CD4-positive, CD25-positive, alpha-beta regulatory T cell (primary cell): ENCODE data around the gene APP. TPM values are rescaled to one million over a fixed set of nuclear protein-coding genes. Genes with fewer than 3 reads are reported as not detected.

ENCODE experiments used
- ATAC-seq, 2 donors: fragments of 150-1000 bp; cut with Tn5 transposase; one replicate each; pipeline ENCODE4 v1.10.0; 2021; ENCODE audit warnings: low read depth in 2 of 2, moderate number of reproducible peaks in 2 of 2, moderate library complexity in 1 of 2
- DNase-seq, 3 donors: peaks; one replicate each; pipeline versions ENCODE4 v3.0.0 to v3.0.0-alpha.2; 2012 to 2022; ENCODE audit warnings: mixed read lengths in 1 of 3
- H3K27ac ChIP-seq: one replicate; pipeline ENCODE4 v1.7.0; 2013; ENCODE audit warnings: mild to moderate bottlenecking, low read length; ENCODE audit not compliant: insufficient read depth, poor library complexity, severe bottlenecking
- H3K27me3 ChIP-seq: one replicate; pipeline ENCODE4 v1.7.0; 2013; ENCODE audit warnings: low read length; ENCODE audit not compliant: control insufficient read depth, insufficient read depth
- H3K36me3 ChIP-seq: one replicate; pipeline ENCODE4 v1.7.0; 2013; ENCODE audit warnings: mild to moderate bottlenecking, low read length, moderate library complexity; ENCODE audit not compliant: control insufficient read depth, insufficient read depth
- H3K4me1 ChIP-seq: 2 replicates; pipeline ENCODE4 v1.7.0; 2013; ENCODE audit warnings: mild to moderate bottlenecking, low read length; ENCODE audit not compliant: insufficient read depth, control insufficient read depth, poor library complexity, severe bottlenecking
- H3K4me3 ChIP-seq: one replicate; pipeline ENCODE4 v1.7.0; 2013; ENCODE audit warnings: low read depth, mild to moderate bottlenecking, low read length, moderate library complexity
- H3K9me3 ChIP-seq, 2 experiments: 1 replicate in 1 of 2; 2 replicates in 1 of 2; pipeline ENCODE4 v1.7.0; 2013; ENCODE audit warnings: low read length in 2 of 2, mild to moderate bottlenecking in 1 of 2, moderate library complexity in 1 of 2; ENCODE audit not compliant: control insufficient read depth in 2 of 2
- H3K27ac Mint-ChIP-seq, 3 donors: one replicate each; pipeline ENCODE4 v1.8.0; 2020 to 2022; ENCODE audit warnings: mild to moderate bottlenecking in 3 of 3, mixed read lengths in 3 of 3, moderate library complexity in 2 of 3
- H3K27me3 Mint-ChIP-seq: one replicate; pipeline ENCODE4 v1.8.0; 2022; ENCODE audit warnings: mild to moderate bottlenecking, mixed read lengths
- H3K36me3 Mint-ChIP-seq: one replicate; pipeline ENCODE4 v1.8.0; 2020; ENCODE audit warnings: mixed read lengths
- H3K4me1 Mint-ChIP-seq, 4 donors: one replicate each; pipeline ENCODE4 v1.8.0; 2020 to 2022; ENCODE audit warnings: mixed read lengths in 4 of 4, mild to moderate bottlenecking in 1 of 4
- H3K4me3 Mint-ChIP-seq, 4 donors: one replicate each; pipeline ENCODE4 v1.8.0; 2020 to 2022; ENCODE audit warnings: mild to moderate bottlenecking in 4 of 4, mixed read lengths in 4 of 4, moderate library complexity in 3 of 4
- H3K9me3 Mint-ChIP-seq, 7 donors: one replicate each; pipeline ENCODE4 v1.8.0; 2020 to 2022; ENCODE audit warnings: mixed read lengths in 7 of 7, mild to moderate bottlenecking in 3 of 7, moderate library complexity in 2 of 7
- polyA plus RNA-seq, 4 donors: library from polyadenylated mRNA; unstranded; fragments of 300-500 nt; fragmentation: Illumina TruSeq; gene quantifications; one replicate each; pipeline ENCODE4 v1.2.3, GENCODE V29; 2021
- total RNA-seq: library from RNA; stranded (reverse); gene quantifications from one replicate; pipeline ENCODE4 v1.2.3, GENCODE V29; 2022

APP gene
- total and polyA plus RNA-seq, 5 donors from 2014 or later: 3.9 to 29.5 (median 7.5) TPM

- H3K4me3 ChIP-seq: no peak overlapping the region
- no peak overlapping the region for H3K4me3 Mint-ChIP-seq
- H3K4me1 Mint-ChIP-seq: no peaks in the 10 kb centered on the region
- H3K27ac Mint-ChIP-seq: peak overlapping the region in 1 of 3 donors; percentile 38
- no peaks in the 10 kb centered on the region for H3K27me3 Mint-ChIP-seq
- H3K27me3 ChIP-seq: no peaks in the 10 kb centered on the region
- no peaks in the 10 kb centered on the region for H3K4me1 ChIP-seq
- no peaks in the 10 kb centered on the region for H3K36me3 ChIP-seq
- no peaks in the 10 kb centered on the region for H3K9me3 ChIP-seq
- H3K9me3 Mint-ChIP-seq: no peaks in the 10 kb centered on the region
- H3K27ac ChIP-seq: no peak overlapping the region
- DNase-seq: no peak
- ATAC-seq: no peak
- no peaks in the 10 kb centered on the region for H3K36me3 Mint-ChIP-seq
Measured at GRCh38 chr21:25912402-25912746, 258.2 kb downstream of the APP start.

- Histone ChIP-seq H3K36me3 (no peaks in the 10 kb centered on the region), H3K27ac (no peak overlapping the region), H3K9me3 (no peaks in the 10 kb centered on the region), H3K4me1 (no peaks in the 10 kb centered on the region), H3K27me3 (no peaks in the 10 kb centered on the region), H3K4me3 (no peak overlapping the region)
- Mint-ChIP-seq H3K27me3 (no peaks in the 10 kb centered on the region), H3K4me3 (no peak overlapping the region), H3K27ac (no peak overlapping the region), H3K36me3 (no peaks in the 10 kb centered on the region), H3K4me1 (no peaks in the 10 kb centered on the region), H3K9me3 (no peaks in the 10 kb centered on the region)
- no peak for ATAC-seq
- no peak for DNase-seq
Measured at GRCh38 chr21:25911730-25912401, 258.7 kb downstream of the APP start.

GRCh38 chr21:25910809-25911208 is 259.8 kb downstream of the APP start:
- H3K9me3 Mint-ChIP-seq: no peaks in the 10 kb centered on the region

GRCh38 chr21:25909341-25909740 is 261.2 kb downstream of the APP start:
- no peaks in the 10 kb centered on the region for H3K9me3 Mint-ChIP-seq
- no peaks in the 10 kb centered on the region for H3K4me1 ChIP-seq
- no peaks in the 10 kb centered on the region for H3K27me3 Mint-ChIP-seq
- no peaks in the 10 kb centered on the region for H3K4me1 Mint-ChIP-seq
- no peaks in the 10 kb centered on the region for H3K36me3 ChIP-seq
- no peaks in the 10 kb centered on the region for H3K9me3 ChIP-seq
- DNase-seq (no peak), ATAC-seq (no peak)
- no peak overlapping the region for H3K4me3 Mint-ChIP-seq
- no peak overlapping the region for H3K27ac ChIP-seq
- H3K4me3 ChIP-seq: no peak overlapping the region
- no peak overlapping the region for H3K27ac Mint-ChIP-seq
- H3K36me3 Mint-ChIP-seq: no peaks in the 10 kb centered on the region
- H3K27me3 ChIP-seq: no peaks in the 10 kb centered on the region

More at GRCh38 chr21:25910809-25911208, 259.8 kb downstream of the APP start:
- no peak for ATAC-seq
- no peak overlapping the region for H3K4me3 Mint-ChIP-seq
- no peaks in the 10 kb centered on the region for H3K4me1 Mint-ChIP-seq
- Histone ChIP-seq H3K27me3 (no peaks in the 10 kb centered on the region), H3K36me3 (no peaks in the 10 kb centered on the region), H3K4me3 (no peak overlapping the region), H3K9me3 (no peaks in the 10 kb centered on the region), H3K4me1 (no peaks in the 10 kb centered on the region), H3K27ac (no peak overlapping the region)
- H3K27me3 Mint-ChIP-seq: no peaks in the 10 kb centered on the region
- H3K27ac Mint-ChIP-seq: no peak overlapping the region
- no peaks in the 10 kb centered on the region for H3K36me3 Mint-ChIP-seq
- DNase-seq: no peak

GRCh38 chr21:25908495-25908894 is 262.1 kb downstream of the APP start:
- ATAC-seq: no peak
- no peaks in the 10 kb centered on the region for H3K9me3 ChIP-seq
- H3K4me1 ChIP-seq: no peaks in the 10 kb centered on the region
- H3K4me3 Mint-ChIP-seq: no peak overlapping the region
- DNase-seq: no peak
- no peaks in the 10 kb centered on the region for H3K27me3 Mint-ChIP-seq
- H3K4me3 ChIP-seq: no peak overlapping the region
- H3K36me3 ChIP-seq: no peaks in the 10 kb centered on the region
- no peaks in the 10 kb centered on the region for H3K9me3 Mint-ChIP-seq
- no peak overlapping the region for H3K27ac Mint-ChIP-seq
- H3K36me3 Mint-ChIP-seq: no peaks in the 10 kb centered on the region
- H3K27ac ChIP-seq: no peak overlapping the region
- H3K4me1 Mint-ChIP-seq: no peaks in the 10 kb centered on the region
- no peaks in the 10 kb centered on the region for H3K27me3 ChIP-seq

- no peaks in the 10 kb centered on the region for H3K4me1 Mint-ChIP-seq
- no peaks in the 10 kb centered on the region for H3K36me3 Mint-ChIP-seq
- Histone ChIP-seq H3K9me3 (no peaks in the 10 kb centered on the region), H3K36me3 (no peaks in the 10 kb centered on the region), H3K4me1 (no peaks in the 10 kb centered on the region), H3K27ac (no peak overlapping the region), H3K27me3 (no peaks in the 10 kb centered on the region), H3K4me3 (no peak overlapping the region)
- no peak overlapping the region for H3K4me3 Mint-ChIP-seq
- no peak overlapping the region for H3K27ac Mint-ChIP-seq
- no peaks in the 10 kb centered on the region for H3K27me3 Mint-ChIP-seq
- no peak for DNase-seq
- no peaks in the 10 kb centered on the region for H3K9me3 Mint-ChIP-seq
- no peak for ATAC-seq
Measured at GRCh38 chr21:25907573-25908275, 262.8 kb downstream of the APP start.

GRCh38 chr21:25906587-25906986 is 264.0 kb downstream of the APP start:
- no peaks in the 10 kb centered on the region for H3K4me1 Mint-ChIP-seq
- ATAC-seq (no peak), DNase-seq (no peak)
- no peaks in the 10 kb centered on the region for H3K9me3 Mint-ChIP-seq
- no peak overlapping the region for H3K27ac Mint-ChIP-seq
- Histone ChIP-seq H3K27ac (no peak overlapping the region), H3K9me3 (no peaks in the 10 kb centered on the region), H3K4me3 (no peak overlapping the region), H3K36me3 (no peaks in the 10 kb centered on the region), H3K4me1 (no peaks in the 10 kb centered on the region), H3K27me3 (no peaks in the 10 kb centered on the region)
- no peak overlapping the region for H3K4me3 Mint-ChIP-seq
- H3K36me3 Mint-ChIP-seq: no peaks in the 10 kb centered on the region
- H3K27me3 Mint-ChIP-seq: no peaks in the 10 kb centered on the region

GRCh38 chr21:25905126-25905525 is 265.4 kb downstream of the APP start:
- Histone ChIP-seq H3K27me3 (no peaks in the 10 kb centered on the region), H3K27ac (no peak overlapping the region), H3K4me1 (no peaks in the 10 kb centered on the region), H3K4me3 (no peak overlapping the region), H3K9me3 (no peaks in the 10 kb centered on the region), H3K36me3 (no peaks in the 10 kb centered on the region)
- ATAC-seq: no peak
- Mint-ChIP-seq H3K4me3 (no peak overlapping the region), H3K4me1 (no peaks in the 10 kb centered on the region), H3K27me3 (no peaks in the 10 kb centered on the region), H3K9me3 (no peaks in the 10 kb centered on the region), H3K36me3 (no peaks in the 10 kb centered on the region), H3K27ac (no peak overlapping the region)
- no peak for DNase-seq
